ENCODE data around the gene NCS1.

Gene NCS1

DNA sequence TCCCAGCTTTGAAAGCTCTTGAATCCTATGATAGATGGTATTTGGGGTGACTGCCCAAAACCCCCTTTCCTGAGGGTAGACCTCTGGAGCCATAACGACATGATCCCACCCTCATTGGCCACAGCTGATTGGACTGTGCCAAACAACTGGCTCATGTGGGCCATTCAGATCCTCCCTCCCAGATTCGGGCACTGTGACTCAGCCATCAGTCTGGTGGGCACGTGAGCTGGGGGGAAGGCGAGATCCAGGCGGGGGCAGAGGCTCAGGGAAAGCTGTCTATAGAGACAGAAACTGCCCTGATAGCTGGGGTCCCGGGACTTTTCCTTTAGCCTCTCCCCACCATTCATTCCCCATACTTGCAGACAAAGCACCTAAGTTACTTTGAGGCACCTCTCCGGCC is 15.1 kb upstream of the NCS1 start:
- Mint-ChIP-seq H3K4me1 (ENCODE audit: low read depth) (no peaks in the 10 kb centered on the region), H3K9me3 (no peaks in the 10 kb centered on the region), H3K36me3 (ENCODE audit: low read depth) (no peaks in the 10 kb centered on the region), H3K4me3 (no peak overlapping the region), H3K27me3 (ENCODE audit: low read depth) (no peaks in the 10 kb centered on the region), H3K27ac (no peak overlapping the region)

DNA sequence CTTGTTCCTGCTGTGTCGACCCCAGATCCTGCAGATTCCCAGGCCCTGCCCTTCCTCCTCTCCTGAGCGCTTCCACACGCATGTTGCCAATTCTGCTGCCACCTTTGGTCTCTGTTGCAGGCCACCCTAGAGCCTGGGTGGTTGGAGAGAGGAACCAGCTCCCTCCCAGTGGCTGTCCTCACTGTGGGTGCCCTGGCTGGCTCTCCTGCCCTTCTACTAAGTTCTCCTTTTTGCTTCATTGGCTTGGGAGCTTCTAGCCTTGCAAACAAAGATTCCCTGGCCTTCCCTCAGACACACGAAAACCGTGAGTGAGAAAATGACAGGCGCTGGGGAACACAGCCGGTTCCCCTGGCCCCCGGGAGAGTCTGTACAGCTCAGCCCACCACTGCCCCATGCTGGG is 14.2 kb upstream of the NCS1 start:
- H3K27me3 Mint-ChIP-seq (ENCODE audit: low read depth) = no peaks in the 10 kb centered on the region
- H3K9me3 Mint-ChIP-seq = no peaks in the 10 kb centered on the region
- no peaks in the 10 kb centered on the region for H3K36me3 Mint-ChIP-seq (ENCODE audit: low read depth)
- H3K4me3 Mint-ChIP-seq = no peak overlapping the region
- H3K4me1 Mint-ChIP-seq (ENCODE audit: low read depth) = no peaks in the 10 kb centered on the region
- H3K27ac Mint-ChIP-seq = no peak overlapping the region

DNA sequence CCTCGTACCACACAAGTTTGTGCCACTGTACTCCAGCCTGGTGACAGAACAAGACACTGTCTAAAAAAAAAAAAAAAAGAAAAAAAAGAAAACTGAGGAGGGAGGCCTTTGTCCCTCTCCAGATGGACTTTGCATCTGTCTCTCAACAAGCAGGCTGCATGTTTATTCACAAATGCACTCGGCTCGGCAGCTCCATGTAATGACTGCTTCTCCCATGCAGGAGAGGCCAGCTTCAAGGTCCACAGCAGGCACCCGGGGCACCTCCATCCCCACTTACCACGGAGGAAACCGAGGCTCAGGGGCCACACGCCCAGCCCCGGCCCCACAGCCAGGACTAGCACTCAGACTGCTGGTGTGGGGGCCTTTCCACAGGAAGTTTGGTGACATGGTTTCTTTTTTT is 13.1 kb upstream of the NCS1 start:
- H3K4me3 Mint-ChIP-seq = no peak overlapping the region
- H3K4me1 Mint-ChIP-seq (ENCODE audit: low read depth) = no peaks in the 10 kb centered on the region
- H3K36me3 Mint-ChIP-seq (ENCODE audit: low read depth) = no peaks in the 10 kb centered on the region
- no peaks in the 10 kb centered on the region for H3K9me3 Mint-ChIP-seq
- no peak overlapping the region for H3K27ac Mint-ChIP-seq
- no peaks in the 10 kb centered on the region for H3K27me3 Mint-ChIP-seq (ENCODE audit: low read depth)

DNA sequence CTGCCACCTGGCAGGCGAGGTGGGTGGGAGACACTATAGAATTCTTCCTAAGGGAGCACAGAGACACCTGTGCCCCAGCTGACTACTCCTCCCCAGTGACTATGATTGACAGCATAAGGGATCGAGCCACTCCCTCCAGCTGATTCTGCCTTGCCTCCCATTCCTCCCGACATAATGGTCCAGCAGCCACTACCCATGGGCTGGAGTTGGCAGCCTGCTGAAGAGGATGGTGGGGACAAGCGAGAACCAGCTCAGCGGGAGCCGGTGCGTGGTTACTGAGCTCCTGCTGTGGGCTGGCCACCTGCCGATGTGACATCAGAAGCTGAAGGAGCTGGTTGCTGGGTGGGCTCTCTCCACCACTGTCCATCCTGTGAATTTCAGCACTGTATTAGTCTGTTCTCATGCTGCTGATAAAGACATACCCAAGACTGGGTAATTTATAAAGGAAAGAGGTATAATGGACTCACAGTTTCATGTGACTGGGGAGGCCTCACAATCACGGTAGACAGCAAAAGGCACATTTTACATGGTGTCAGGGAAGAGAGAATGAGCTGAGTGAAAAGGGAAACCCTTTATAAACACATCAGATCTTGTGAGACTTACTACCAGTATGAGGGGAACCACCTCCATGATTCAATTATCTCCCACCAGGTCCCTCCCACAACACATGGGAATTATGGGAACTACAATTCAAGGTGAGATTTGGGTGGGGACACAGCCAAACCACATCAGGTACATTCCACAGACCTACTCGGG is 12.1 kb upstream of the NCS1 start:
- Mint-ChIP-seq H3K4me3 (no peak overlapping the region), H3K36me3 (ENCODE audit: low read depth) (no peaks in the 10 kb centered on the region), H3K27ac (no peak overlapping the region)

DNA sequence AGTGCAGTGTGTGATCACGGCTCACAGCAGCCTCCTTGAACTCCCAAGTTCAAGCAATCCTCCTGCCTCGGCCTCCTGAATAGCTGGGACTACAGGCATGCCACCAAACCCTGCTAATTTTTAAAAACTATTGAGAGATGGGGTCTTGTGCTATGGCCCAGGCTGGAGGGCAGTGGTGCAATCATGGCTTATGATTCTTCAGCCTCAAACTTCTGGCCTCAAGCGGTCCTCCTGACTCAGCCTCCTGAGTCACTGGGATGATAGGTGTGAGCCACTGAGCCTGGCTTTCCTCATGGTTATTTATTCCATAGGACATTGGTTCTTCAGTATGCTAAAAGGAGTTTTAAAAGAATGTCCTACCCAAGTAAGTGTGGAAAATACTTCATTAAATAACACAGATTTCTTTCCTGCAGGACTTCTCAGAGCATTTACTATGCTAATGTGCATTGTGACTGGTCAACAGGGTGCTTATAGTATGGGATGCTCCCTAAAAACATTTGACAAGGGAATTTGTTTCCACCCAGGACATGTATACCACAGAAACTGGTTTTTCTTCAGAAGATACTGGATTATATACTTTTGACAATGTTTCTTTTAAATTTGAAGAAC is 11.2 kb upstream of the NCS1 start:
- Mint-ChIP-seq H3K27ac (no peak overlapping the region), H3K4me3 (no peak overlapping the region), H3K27me3 (ENCODE audit: low read depth) (no peaks in the 10 kb centered on the region), H3K36me3 (ENCODE audit: low read depth) (no peaks in the 10 kb centered on the region), H3K4me1 (ENCODE audit: low read depth) (no peaks in the 10 kb centered on the region), H3K9me3 (no peaks in the 10 kb centered on the region)

More for the DNA sequence above, 12.1 kb upstream of the NCS1 start:
- H3K4me1 Mint-ChIP-seq (ENCODE audit: low read depth) = no peaks in the 10 kb centered on the region
- no peaks in the 10 kb centered on the region for H3K9me3 Mint-ChIP-seq
- H3K27me3 Mint-ChIP-seq (ENCODE audit: low read depth) = no peaks in the 10 kb centered on the region

DNA sequence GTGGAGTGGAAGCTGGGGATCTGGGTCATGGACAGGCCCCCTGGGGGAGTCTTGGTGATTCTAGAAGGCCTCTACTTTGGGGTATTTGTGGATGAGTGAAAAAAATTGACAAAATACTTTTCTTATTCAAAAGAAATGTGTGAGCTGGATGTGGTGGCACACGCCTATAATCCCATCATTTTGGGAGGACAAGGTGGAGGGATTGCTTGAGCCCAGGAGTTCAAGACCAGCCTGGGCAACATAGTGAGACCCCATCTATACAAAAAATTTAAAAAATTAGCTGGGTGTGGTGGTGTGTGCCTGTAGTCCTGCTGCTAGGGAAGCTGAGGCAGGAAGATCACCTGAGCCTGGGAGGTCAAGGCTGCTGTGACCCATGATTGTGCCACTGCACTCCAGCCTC is 6.6 kb upstream of the NCS1 start:
- Mint-ChIP-seq H3K4me3 (no peak overlapping the region), H3K27ac (no peak overlapping the region), H3K9me3 (no peaks in the 10 kb centered on the region), H3K27me3 (ENCODE audit: low read depth) (peaks cover 20% of the 10 kb centered on the region), H3K4me1 (ENCODE audit: low read depth) (peaks cover 6% of the 10 kb centered on the region), H3K36me3 (ENCODE audit: low read depth) (no peaks in the 10 kb centered on the region)

DNA sequence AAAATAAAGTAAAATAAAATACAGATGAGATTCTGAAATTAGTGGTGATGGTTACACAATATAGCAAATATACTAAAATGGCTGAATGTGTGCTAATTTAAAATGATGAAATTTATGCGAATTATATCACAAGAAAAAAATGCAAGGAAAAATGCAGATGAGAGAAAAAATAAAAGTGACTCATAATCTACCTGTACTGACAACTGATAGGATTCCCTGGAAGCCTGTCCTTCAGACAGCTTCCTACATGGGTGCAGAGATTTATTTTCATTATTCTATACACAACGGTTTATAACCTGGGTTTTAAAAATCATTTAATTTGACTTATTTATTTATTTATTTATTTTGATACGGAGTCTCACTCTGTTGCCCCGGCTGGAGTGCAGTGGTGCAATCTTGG is 5.8 kb upstream of the NCS1 start:
- H3K4me3 Mint-ChIP-seq = no peak overlapping the region
- no peaks in the 10 kb centered on the region for H3K36me3 Mint-ChIP-seq (ENCODE audit: low read depth)
- H3K4me1 Mint-ChIP-seq (ENCODE audit: low read depth) = peaks cover 8% of the 10 kb centered on the region
- no peak overlapping the region for H3K27ac Mint-ChIP-seq
- no peaks in the 10 kb centered on the region for H3K9me3 Mint-ChIP-seq
- peaks cover 28% of the 10 kb centered on the region for H3K27me3 Mint-ChIP-seq (ENCODE audit: low read depth)

DNA sequence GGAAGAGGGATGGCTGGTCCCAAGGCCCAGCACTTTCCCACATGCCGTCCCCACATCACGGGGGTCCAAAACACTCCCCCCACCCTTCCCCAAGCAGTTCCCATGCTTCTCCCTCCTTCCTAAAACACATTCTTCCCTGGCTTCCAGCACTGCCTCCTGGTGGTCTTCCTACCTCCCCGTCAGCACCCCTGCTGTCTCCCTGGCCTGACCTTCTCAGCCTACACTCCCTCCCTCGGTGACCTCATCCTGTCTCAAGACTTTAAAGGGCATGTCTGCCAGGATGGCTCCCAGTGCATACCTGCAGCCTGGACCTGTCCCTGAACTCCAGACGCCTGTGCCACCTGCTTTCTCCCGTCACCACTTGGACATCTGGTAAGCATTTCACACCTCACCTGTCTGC is 4.3 kb upstream of the NCS1 start:
- H3K27me3 Mint-ChIP-seq (ENCODE audit: low read depth) = peaks cover 33% of the 10 kb centered on the region
- H3K27ac Mint-ChIP-seq = no peak overlapping the region
- no peaks in the 10 kb centered on the region for H3K36me3 Mint-ChIP-seq (ENCODE audit: low read depth)
- no peaks in the 10 kb centered on the region for H3K9me3 Mint-ChIP-seq
- H3K4me1 Mint-ChIP-seq (ENCODE audit: low read depth) = peaks cover 8% of the 10 kb centered on the region
- H3K4me3 Mint-ChIP-seq = no peak overlapping the region

DNA sequence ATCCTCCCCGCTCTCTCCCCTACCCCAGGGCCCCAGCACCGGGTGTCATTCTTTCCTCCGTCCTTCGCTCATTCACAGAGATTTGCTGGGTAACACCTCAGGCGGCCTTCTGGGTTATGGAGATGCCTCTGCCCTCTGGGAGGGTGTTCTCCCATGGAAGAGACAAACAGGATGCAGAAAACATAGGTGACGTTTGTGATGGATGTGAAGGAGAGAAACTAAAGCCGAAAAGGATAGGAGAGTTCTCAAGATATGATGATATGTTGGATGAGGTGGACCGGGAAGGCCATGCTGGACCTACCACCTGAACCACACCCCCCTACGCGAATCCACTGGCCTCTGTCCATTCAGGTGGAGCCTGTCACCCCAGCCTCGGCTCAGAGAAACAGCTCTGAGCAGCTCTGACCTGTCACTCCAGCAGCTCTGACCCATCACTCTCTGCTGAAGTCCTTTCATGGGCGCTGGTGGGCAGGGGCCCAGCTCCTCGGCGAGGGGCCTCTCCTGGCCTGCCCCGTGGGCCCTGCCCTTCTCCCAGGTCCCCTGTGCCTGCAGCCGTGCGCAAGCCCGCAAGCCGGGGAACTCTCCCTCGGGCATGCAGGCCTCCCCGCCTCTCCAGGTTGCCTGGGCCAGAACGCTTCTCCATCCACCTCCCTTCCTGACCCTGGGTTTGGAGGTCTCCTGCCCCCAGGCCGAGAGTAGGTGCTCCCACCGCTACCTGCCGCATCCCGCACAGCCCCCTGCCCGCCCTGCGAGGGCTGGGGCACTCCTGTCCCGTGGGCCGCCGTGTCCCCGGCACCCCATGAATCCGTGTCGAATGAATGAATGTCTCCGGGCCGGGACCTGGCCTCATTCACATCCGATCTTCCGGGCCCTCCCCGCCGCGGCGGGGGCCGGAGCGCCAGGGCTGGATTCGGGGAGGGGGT is 717 bp upstream of the NCS1 start:
- peak overlapping the region; percentile 46 for H3K27ac Mint-ChIP-seq
- H3K27me3 Mint-ChIP-seq (ENCODE audit: low read depth) = peaks cover 52% of the 10 kb centered on the region
- no peaks in the 10 kb centered on the region for H3K36me3 Mint-ChIP-seq (ENCODE audit: low read depth)
- H3K4me1 Mint-ChIP-seq (ENCODE audit: low read depth) = peaks cover 8% of the 10 kb centered on the region
- peak overlapping the region; percentile 5 for H3K4me3 Mint-ChIP-seq
- H3K9me3 Mint-ChIP-seq = no peaks in the 10 kb centered on the region

DNA sequence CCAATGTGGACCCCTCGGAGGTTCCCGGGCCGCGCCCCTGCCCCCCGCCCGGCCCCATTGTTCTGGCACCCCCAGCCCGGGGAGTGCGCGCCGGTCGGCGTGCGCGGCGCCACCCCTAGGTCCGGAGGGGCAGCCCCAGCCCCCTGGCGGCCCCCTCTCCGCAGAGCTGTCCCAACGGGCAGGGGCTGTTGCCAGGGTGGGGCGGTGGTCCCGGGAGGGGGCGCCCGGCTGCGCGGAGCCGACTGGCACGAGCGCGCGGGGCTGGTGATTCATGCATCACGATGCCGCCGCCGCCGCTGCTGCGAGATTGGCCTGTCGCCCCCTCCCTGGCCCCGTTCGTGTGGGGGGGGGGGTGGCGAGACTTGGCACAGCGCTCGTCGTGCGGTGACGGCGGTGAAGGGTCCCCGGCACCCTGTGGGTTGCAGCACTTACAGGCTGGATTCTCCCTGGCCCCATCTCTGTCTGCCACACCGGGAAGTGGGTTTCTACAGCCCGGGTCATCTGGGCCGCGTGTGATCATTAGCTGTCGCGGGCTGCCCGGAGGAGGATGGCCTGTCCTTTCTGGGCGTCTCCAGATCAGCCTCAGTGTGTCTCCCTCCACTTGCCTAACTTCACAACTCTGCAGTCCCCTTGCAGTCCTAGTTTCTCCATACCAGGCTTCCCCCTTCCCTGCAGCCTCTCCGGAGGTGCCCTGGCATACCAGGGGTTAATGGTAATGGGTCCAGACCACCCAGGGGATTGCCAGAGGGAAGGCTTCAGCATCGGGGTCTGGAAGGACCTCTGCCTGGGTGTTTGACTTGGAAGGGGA is 858 bp downstream of the NCS1 start:
- H3K4me1 Mint-ChIP-seq (ENCODE audit: low read depth) = peaks cover 4% of the 10 kb centered on the region
- no peaks in the 10 kb centered on the region for H3K9me3 Mint-ChIP-seq
- H3K27ac Mint-ChIP-seq = no peak overlapping the region
- peak overlapping the region; percentile 37 for H3K4me3 Mint-ChIP-seq
- peaks cover 47% of the 10 kb centered on the region for H3K27me3 Mint-ChIP-seq (ENCODE audit: low read depth)
- H3K36me3 Mint-ChIP-seq (ENCODE audit: low read depth) = no peaks in the 10 kb centered on the region

DNA sequence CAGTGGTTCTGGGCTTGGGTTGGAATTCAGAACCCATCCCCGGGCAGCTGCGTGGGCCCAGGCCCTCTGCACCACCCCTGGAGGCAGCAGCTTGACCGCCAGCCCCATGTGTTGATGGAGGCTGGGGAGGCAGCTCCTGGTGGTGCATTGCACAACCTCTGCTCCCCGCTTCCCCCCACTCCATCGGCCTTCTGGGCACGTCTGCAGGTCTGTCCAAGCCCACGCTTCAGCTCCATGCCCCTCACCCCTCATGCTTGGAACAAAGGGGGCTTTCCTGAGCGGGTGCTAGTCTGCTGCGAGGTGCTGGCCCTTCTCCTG is 1.4 kb downstream of the NCS1 start:
- no peak overlapping the region for H3K27ac Mint-ChIP-seq
- peaks cover 4% of the 10 kb centered on the region for H3K4me1 Mint-ChIP-seq (ENCODE audit: low read depth)
- no peaks in the 10 kb centered on the region for H3K36me3 Mint-ChIP-seq (ENCODE audit: low read depth)
- H3K9me3 Mint-ChIP-seq = no peaks in the 10 kb centered on the region
- H3K4me3 Mint-ChIP-seq = no peak overlapping the region
- H3K27me3 Mint-ChIP-seq (ENCODE audit: low read depth) = peaks cover 42% of the 10 kb centered on the region

DNA sequence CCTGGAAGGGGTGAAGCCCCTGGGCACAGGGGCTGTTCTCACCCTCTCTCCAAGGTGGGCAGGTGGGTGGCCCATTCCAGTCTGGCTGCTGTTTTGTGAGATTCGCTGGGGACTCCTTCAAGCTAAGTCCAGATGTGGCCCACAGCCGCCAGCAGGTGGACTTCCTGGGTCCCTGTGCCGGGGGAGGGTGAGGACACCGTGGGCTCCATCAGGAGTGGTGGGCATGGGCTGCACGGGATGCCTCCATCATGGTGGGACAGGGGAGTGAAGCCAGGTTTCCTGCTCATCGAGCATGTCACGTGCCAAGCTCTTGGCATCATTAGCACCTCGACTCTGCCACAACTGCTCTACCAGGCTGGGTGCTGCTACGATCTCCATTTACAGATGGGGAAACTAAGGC is 1.8 kb downstream of the NCS1 start:
- Mint-ChIP-seq H3K9me3 (no peaks in the 10 kb centered on the region), H3K4me3 (no peak overlapping the region), H3K36me3 (ENCODE audit: low read depth) (no peaks in the 10 kb centered on the region), H3K27me3 (ENCODE audit: low read depth) (peaks cover 42% of the 10 kb centered on the region), H3K27ac (no peak overlapping the region), H3K4me1 (ENCODE audit: low read depth) (peaks cover 4% of the 10 kb centered on the region)

DNA sequence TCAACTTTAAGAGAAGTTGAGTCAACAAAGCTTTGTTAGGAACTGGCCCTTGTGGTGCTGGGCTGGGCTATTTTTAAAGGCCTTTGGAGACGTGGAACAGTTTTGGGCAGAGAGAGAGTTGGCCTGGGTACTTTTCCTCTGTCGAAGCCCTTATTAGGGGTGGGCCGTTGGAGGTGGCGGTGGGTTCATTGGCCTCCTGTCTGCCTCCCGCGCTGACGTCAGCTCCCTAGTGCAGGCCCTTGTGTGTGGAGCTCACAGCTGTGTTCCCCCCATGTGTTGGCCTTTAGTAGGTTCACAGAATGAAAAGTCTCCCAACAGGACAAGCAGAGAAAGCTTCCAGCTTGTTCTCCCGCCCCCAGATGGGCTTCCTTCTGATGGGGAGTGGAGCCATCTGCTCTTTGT is 2.7 kb downstream of the NCS1 start:
- peaks cover 38% of the 10 kb centered on the region for H3K27me3 Mint-ChIP-seq (ENCODE audit: low read depth)
- H3K36me3 Mint-ChIP-seq (ENCODE audit: low read depth) = no peaks in the 10 kb centered on the region
- no peaks in the 10 kb centered on the region for H3K9me3 Mint-ChIP-seq
- no peak overlapping the region for H3K27ac Mint-ChIP-seq
- H3K4me3 Mint-ChIP-seq = no peak overlapping the region
- peaks cover 4% of the 10 kb centered on the region for H3K4me1 Mint-ChIP-seq (ENCODE audit: low read depth)

DNA sequence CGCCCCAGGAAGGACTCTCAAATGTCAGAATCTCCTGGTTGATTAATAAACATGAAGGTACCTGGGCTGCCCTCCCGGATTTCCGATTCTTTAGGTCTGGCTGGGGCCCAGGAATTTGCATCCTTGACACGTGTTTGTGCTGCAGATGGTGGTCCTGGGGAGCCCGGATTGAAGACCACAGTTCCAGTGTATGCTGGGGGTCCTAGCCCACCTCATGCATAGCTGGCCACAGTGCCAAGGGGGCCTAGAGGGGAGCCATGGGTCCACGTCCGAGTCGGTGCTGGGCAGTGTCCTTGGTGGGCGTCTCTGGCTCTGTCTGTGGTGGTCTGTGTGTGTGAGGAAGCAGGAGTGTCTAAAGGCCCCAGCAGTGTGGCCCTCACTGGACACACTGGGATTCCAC is 3.2 kb downstream of the NCS1 start:
- H3K36me3 Mint-ChIP-seq (ENCODE audit: low read depth) = no peaks in the 10 kb centered on the region
- peaks cover 3% of the 10 kb centered on the region for H3K4me1 Mint-ChIP-seq (ENCODE audit: low read depth)
- peaks cover 34% of the 10 kb centered on the region for H3K27me3 Mint-ChIP-seq (ENCODE audit: low read depth)
- H3K9me3 Mint-ChIP-seq = no peaks in the 10 kb centered on the region
- no peak overlapping the region for H3K4me3 Mint-ChIP-seq
- no peak overlapping the region for H3K27ac Mint-ChIP-seq
